Mammary epithelial cell (primary cell): Measurements from ENCODE around the gene PIK3C2G.

Source experiments
- EZH2 ChIP-seq: IDR thresholded peaks from 2 replicates; pipeline ENCODE4 v1.6.1; 2012; ENCODE audit warnings: low read length, inconsistent platforms, borderline replicate concordance
- TF ChIP-seq, protein P1 (sequence below), 2 donors: IDR thresholded peaks in 1 of 2; conservative IDR thresholded peaks in 1 of 2; 2 replicates each; pipeline ENCODE4 v1.5.1; 2011 to 2012; ENCODE audit warnings: inconsistent platforms in 2 of 2, low read length in 2 of 2, mild to moderate bottlenecking in 2 of 2, control low read depth in 1 of 2, low read depth in 1 of 2; ENCODE audit not compliant: insufficient read depth in 1 of 2; ENCODE audit errors: extremely low read depth in 1 of 2

- TF ChIP-seq, protein P1, sequence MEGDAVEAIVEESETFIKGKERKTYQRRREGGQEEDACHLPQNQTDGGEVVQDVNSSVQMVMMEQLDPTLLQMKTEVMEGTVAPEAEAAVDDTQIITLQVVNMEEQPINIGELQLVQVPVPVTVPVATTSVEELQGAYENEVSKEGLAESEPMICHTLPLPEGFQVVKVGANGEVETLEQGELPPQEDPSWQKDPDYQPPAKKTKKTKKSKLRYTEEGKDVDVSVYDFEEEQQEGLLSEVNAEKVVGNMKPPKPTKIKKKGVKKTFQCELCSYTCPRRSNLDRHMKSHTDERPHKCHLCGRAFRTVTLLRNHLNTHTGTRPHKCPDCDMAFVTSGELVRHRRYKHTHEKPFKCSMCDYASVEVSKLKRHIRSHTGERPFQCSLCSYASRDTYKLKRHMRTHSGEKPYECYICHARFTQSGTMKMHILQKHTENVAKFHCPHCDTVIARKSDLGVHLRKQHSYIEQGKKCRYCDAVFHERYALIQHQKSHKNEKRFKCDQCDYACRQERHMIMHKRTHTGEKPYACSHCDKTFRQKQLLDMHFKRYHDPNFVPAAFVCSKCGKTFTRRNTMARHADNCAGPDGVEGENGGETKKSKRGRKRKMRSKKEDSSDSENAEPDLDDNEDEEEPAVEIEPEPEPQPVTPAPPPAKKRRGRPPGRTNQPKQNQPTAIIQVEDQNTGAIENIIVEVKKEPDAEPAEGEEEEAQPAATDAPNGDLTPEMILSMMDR (conservative IDR thresholded peaks at IDR 0.05 in 1 of 2, IDR thresholded peaks at IDR 0.05 in 1 of 2; ENCODE audit: extremely low read depth in 1 of 2, insufficient read depth in 1 of 2, low read depth in 1 of 2, low read length in 2 of 2), result no peak
- TF ChIP-seq EZH2, result no peak
These were observed 52.0 kb downstream of the PIK3C2G start for GRCh38 chr12:18313306-18313705.
